Epidermal melanocyte (primary cell): Measurements from ENCODE around the gene PDE1A.

Source experiments
- DNase-seq: peaks from one replicate; pipeline ENCODE4 v3.0.0; 2011; ENCODE audit warnings: low spot score; ENCODE audit not compliant: insufficient read length

The PDE1A gene

DNA sequence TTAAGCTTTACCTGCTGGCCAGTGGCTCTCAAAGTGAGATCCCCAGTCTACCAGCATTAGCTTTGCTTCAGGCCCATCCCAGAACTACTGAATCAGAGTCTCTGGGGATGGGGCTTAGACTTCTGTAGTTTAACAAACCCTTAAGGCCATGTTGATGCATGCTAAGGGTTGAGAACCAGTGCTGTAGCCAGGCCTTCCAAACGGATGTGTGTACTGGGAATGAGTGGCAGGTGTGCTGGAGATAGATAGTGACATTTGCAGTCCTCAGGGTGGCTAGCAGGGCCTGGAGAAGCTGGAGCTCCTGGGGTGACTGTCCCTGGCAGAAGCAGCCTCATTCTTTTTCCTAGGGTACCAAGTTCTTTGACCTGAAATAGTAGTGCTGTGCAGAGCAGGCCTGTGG is 292.6 kb downstream of the PDE1A start:
- no peak for DNase-seq

DNA sequence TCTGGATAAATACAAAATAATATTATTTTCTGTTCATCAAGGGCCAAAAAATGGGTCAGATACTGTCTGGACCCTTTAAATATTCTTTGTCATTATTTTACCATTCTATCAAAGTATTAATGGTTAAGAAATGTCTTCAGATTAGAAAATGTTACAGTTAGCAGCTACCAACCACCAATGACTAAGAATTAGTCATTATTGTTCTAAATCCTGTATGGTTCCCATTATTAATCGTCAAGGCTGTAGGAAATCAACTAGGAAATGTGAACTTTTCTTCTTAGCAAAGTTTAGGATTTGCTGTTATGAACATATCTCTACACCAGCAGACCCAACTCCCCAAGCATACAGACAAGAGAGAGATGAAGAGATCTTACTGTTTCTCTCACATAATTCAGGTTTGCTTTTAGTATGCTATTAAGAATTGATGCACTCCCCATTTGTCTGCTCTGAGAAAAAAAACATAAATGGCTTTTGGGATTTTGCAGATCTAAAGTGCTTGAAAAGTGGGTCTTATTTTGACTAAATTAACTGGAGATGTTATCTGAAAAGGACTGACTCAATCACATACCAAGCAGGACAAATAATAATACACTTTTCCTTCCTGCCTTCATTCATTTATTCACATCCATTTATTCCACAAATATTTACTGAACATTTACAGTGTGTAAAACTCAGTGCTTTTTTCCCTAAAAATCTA is 293.5 kb downstream of the PDE1A start:
- DNase-seq, result no peak

DNA sequence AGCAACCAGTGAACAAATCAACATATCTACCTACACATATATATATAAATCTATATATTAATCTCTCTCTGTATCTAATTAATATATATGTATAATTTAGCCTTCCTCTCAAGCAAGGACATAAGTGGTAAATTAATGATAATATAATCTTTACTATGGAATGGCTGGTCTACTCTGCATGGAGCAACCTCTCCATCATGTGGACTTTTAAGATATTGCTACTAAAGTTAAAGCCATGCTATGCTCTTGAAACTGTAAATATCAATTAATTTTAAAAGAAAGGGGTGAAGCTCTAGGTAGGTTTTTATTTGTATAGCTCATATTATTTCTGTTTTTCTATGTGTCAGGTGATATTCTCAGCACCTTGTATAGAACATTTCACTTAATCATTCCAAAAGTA is 294.2 kb downstream of the PDE1A start:
- DNase-seq, result no peak

DNA sequence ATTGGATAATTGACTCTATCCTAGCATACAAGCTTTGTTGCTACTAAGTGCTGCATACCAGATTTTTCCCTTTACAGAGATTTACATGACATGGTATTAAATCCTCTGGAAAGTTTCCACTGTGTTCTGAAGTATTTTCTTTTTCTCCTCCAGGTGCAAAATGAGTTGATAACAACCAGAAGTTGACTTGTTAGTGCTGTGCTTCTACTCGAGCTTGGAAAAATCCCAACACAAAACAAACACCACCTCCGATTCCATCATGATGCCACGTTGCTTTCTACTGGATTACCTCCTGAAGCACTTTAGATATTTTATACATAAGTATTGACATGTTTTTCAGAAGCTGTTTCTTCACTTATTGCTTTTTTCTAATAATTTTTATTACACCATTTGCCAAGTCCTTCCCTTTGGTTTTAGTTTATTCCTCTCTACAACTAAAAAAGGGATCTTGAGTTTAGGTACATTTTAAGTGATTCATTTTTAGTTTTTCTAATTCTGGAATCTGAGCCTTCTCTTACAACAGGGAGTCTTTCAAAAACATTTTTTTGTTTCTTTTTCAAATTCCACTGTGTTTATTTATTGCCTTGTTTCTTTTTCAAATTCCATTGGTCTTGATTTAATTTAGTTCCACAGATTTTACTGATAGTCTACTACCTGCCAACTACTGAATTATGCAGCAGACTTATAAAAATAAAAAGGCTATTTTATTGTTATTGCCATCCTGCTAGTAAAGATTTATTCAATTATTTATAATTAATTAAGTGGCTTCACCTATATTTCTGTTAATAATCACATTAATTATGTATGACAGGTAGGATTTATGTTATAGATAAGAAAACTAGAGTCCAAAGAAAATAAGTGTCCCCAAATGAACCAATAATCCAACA is 297.8 kb downstream of the PDE1A start:
- no peak for DNase-seq

DNA sequence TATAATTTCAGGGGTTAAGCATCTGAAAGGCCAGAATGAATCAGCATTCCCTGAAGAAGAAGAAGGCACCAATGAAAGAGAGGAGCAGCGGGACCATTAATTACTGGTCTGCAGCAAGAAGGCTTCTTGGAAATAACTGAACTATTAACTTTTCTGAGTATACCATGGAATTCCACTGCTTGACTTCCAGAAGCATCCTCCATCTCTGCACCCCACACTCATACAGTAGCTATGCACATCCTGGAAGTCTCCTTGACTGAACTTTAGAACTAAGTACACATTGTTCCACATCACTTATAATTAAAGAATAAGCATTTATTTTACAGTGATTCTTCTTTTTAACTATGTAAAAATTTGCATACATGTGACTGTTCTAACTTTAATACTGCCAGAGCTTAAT is 309.6 kb downstream of the PDE1A start:
- no peak for DNase-seq

DNA sequence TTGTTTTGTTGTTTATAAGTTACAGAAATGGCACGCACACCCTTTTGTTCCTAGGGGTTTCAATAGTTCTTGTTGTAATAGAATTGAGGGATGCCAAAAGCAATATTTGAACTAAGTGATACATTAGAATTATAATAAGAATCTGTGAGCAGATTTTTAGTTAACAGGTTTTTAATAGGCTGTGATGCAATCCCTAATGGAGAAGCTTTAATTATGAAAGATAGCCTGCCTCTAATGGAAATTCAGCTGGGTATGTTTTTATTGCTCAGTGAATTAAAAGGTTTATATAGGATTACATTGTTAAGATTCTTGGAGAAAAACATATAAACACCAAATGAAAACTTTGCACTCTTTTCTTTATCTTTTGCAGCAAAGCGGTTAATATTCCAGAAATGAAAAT is 310.1 kb downstream of the PDE1A start:
- no peak for DNase-seq

DNA sequence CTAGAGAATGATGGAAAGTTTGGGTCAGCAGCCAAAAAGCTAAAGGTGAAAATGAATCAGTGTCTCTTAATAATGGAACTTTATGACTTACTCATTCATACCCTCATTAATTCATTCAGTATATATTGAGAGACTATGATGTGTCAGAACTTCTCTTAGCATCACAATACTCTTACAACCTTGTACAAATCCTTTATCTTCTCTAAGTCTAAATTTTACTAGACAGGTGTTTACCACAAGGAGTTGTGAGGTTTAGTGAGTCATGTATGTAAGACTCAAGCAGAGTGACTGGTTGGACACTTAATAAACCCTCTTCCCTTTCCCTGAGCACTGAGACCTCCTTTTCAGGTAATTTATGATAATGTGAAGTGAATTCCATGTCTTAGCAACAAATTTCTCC is 311.6 kb downstream of the PDE1A start:
- DNase-seq, result no peak

DNA sequence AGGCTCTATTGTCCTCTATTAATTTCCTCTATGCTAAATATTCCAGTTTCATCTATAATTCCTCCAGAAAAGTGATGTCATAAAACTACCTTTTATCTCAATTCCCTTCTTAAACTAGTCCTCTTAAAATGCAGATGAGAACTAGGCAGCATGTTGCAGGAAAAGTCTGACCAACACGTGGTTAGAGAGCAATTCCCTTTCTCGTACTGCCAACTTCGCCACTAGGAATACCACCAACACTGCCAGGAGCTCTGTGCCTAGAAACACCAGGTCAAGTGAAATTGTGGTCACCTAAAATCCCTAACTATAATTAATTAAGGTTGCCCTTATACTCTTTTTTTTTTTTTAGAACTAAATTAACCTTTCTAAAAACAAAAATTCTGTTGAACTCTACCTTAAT is 313.5 kb downstream of the PDE1A start:
- no peak for DNase-seq

DNA sequence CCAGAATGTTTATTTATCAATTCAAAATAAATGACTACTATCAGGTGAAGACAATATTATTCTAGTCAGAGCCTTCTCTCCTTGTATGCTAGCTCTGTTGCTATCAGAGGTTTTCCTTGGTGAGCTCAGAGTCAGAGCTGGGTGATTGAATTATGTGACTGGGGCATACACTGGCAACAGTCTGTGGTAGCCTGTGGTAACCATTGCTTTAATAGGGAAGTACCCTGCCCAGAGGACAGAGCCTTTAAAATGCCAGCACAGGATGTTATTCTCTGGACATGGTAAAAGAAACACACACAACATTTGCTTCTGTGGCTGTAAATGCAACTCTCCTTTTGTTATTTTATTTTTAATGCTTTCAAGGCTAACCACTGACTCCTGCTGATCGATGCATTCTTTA is 316.5 kb downstream of the PDE1A start:
- DNase-seq, result no peak

DNA sequence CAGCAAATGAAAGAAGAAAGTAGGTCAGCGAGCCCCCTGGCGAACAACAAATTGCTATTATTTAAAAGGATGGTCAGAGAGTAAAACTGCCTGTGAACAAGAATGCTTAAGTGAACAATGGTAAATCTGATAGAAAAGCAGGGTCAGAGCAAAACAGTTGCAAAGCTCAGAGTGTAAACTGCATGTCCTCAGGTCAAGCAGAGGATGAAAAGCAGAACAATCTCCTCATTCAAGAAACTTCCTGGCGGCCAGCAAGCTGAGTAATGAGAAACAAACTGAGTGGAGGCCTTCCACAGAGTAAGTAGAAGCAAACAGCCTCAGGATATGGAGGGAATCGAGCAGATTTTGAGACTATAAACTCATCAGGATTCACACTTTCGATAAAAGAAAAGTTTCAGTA is 323.3 kb downstream of the PDE1A start:
- DNase-seq, result peak; percentile 34

DNA sequence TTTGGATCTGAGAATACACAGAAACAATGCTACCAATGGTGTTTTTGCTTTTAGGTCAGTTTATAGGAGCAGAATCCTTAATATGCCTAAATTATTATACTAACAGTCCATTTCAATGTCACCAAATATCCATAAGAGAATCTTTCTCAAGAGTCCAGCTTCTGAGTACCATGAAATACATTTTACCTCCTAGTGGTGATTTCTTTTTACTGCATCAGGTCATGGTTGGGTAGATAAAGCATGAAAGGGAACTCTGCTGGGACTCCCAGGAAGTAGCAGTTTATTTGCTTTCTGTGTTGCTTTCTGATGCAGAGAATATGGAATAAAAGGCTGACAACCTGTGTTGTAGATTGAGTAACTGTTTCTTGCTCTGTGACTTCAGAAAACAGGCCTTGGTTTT is 325.6 kb downstream of the PDE1A start:
- no peak for DNase-seq

DNA sequence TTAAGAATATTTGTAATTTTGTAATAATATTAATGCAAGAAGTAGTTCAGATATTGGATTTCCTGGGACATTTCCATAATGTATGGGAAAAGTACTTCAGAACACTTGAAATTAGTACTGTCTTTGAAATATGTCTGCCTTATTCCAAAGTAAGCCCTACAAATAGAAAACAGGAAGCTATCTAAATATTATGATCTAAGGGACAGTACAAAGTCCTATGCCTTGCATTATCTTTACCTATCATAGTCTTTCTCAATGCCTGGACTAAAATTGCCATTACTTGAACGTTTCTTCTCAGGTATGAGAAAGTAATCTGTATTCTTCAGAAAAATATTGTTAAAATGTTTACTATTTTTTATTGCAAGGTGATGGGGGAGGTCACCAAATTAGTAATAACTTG is 328.2 kb downstream of the PDE1A start:
- DNase-seq, result no peak

DNA sequence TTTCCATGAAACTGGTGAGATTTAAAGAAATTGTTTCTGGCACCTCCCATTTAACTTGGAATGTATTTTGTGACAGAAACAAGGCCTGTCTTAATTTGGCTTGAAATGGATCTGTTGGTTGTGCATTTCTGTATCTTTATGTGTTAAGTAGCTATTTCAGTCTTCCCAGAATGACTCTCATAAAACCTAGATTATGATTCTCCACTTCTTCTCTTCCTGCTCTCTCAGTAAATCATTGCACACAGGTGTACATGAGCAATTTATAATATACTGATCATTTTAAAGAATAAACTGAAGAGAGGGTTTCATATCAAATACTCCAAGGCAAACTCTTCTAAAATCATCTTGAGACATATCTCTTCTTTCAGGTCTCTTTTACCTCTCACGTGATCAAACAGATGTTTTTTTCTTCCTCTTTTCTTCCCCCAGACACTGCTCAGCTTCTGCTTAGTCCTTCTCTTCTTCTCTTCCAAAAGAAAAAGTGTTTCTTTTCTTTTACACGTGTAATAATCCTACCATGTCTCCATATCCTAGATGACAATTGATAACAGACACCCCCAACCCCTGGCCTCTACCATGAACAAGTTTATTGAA is 329.2 kb downstream of the PDE1A start:
- no peak for DNase-seq

DNA sequence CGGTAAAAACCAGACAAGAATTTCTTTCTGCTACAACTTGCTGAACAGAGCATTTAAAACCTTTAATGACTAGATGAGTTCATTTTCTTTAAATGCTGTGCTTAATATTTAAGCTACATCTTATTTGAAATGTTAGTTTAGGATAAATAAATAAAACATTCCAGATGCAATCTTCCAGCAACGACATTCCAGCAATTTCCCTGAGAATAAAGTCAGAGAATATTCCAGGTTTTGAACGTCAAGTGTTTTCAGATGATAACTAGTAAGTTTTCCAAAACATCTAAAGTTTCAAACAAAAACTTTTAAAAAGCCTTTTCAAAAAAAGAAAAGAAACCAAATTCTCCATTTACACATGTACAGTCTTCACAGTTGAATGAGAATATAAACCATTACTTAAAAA is 336.4 kb downstream of the PDE1A start:
- no peak for DNase-seq
